PC-9 (cell line): ENCODE results near the gene LSM10.

Experiments used
- EZH2 ChIP-seq: fragments of 200-600 bp; sonication (generic); IDR thresholded peaks from 2 replicates; pipeline ENCODE4 v1.8.0; 2017; ENCODE audit warnings: antibody characterized with exemption, low read depth
- TF ChIP-seq, protein P1 (sequence below): fragments of 200-600 bp; sonication (generic); conservative IDR thresholded peaks from 2 replicates; pipeline ENCODE4 v1.6.1; 2017; ENCODE audit warnings: mixed run types, antibody characterized with exemption, mild to moderate bottlenecking, moderate library complexity

DNA sequence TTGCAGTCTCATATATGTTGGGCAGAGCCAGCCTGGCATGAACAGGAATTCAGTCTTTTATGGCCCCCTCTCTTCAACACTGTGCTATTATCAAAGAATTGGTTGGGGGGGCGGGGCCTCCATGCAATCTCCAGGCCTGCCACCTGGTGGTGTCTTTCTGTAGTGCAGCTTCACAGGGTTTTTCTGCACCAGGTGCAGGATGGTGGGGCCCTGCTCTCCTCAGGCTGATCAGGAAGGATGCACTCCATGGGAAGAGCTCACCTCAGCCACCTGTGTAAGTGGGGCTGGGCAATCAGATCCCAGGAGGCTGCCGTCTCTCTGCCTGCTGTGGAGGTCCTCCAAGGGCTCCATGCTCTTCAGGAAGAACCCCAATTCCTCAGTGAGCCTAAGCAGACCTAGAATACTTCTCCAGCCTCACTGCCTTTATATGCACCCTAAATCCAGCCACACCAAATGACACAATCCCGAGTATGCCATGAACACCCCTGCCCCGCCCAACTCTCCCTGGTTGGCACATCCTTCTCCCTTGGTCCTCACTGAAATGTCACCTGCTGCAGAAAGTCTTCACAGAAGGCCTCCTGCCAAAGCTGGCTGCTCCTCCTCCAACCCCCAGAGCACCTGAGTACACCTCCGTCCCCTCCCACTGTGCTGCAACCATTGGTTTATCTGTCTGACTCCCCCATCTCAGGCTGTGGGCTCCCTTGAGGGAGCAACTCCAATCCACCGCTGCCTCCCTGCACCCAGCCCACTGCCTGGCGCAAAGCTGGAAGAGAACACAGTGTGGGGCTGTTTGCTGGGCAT lies 28.4 kb downstream of the LSM10 start:
- TF ChIP-seq, protein P1, sequence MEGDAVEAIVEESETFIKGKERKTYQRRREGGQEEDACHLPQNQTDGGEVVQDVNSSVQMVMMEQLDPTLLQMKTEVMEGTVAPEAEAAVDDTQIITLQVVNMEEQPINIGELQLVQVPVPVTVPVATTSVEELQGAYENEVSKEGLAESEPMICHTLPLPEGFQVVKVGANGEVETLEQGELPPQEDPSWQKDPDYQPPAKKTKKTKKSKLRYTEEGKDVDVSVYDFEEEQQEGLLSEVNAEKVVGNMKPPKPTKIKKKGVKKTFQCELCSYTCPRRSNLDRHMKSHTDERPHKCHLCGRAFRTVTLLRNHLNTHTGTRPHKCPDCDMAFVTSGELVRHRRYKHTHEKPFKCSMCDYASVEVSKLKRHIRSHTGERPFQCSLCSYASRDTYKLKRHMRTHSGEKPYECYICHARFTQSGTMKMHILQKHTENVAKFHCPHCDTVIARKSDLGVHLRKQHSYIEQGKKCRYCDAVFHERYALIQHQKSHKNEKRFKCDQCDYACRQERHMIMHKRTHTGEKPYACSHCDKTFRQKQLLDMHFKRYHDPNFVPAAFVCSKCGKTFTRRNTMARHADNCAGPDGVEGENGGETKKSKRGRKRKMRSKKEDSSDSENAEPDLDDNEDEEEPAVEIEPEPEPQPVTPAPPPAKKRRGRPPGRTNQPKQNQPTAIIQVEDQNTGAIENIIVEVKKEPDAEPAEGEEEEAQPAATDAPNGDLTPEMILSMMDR: peak; percentile 95
- TF ChIP-seq EZH2: no peak
